DND-41 (cell line): ENCODE results near the gene RPUSD1.

Source experiments
- ATAC-seq: fragments of 200-7000 bp; cut with Tn5 transposase; 3 replicates; pipeline ENCODE4 v1.9.1; 2021; ENCODE audit warnings: low read depth; ENCODE audit not compliant: insufficient read depth
- DNase-seq: peaks from one replicate; pipeline ENCODE4 v3.0.0-alpha.2; 2020
- H2AFZ ChIP-seq: 2 replicates; pipeline ENCODE4 v1.6.0; 2012; ENCODE audit warnings: low read depth, low read length
- H3K27ac ChIP-seq: 2 replicates; pipeline ENCODE4 v1.5.1; 2012; ENCODE audit warnings: low read length, inconsistent platforms
- H3K27me3 ChIP-seq: fragments of 200-600 bp; sonication (generic); 2 replicates; pipeline ENCODE4 v1.6.0; 2012; ENCODE audit warnings: low read length, mild to moderate bottlenecking, inconsistent platforms; ENCODE audit not compliant: insufficient read depth, poor library complexity
- H3K36me3 ChIP-seq: 2 replicates; pipeline ENCODE4 v1.5.1; 2012; ENCODE audit warnings: low read length, inconsistent platforms; ENCODE audit not compliant: insufficient read depth
- H3K4me1 ChIP-seq: 2 replicates; pipeline ENCODE4 v1.5.1; 2012; ENCODE audit warnings: mild to moderate bottlenecking, low read length; ENCODE audit not compliant: insufficient read depth
- H3K4me2 ChIP-seq: 2 replicates; pipeline ENCODE4 v1.6.0; 2012; ENCODE audit warnings: mild to moderate bottlenecking, moderate library complexity, low read length, inconsistent platforms; ENCODE audit not compliant: insufficient read depth
- H3K4me3 ChIP-seq, 2 experiments: fragments of 200-600 bp in 1 of 2; shearing (Covaris generic) in 1 of 2; 2 replicates each; pipeline ENCODE4 v1.5.1; 2012 to 2016; ENCODE audit warnings: inconsistent platforms in 2 of 2, low read length in 2 of 2, mild to moderate bottlenecking in 2 of 2, low read depth in 1 of 2, moderate library complexity in 1 of 2
- H3K79me2 ChIP-seq: 2 replicates; pipeline ENCODE4 v1.6.0; 2012; ENCODE audit warnings: low read length, inconsistent platforms; ENCODE audit not compliant: insufficient read depth
- H3K9ac ChIP-seq: 2 replicates; pipeline ENCODE4 v1.6.0; 2012; ENCODE audit warnings: low read depth, mild to moderate bottlenecking, inconsistent platforms, low read length, moderate library complexity
- H3K9me3 ChIP-seq: 2 replicates; pipeline ENCODE4 v1.5.1; 2012; ENCODE audit warnings: low read length, moderate library complexity, mild to moderate bottlenecking, inconsistent platforms; ENCODE audit not compliant: insufficient read depth, severe bottlenecking
- H4K20me1 ChIP-seq: 2 replicates; pipeline ENCODE4 v1.6.0; 2012; ENCODE audit warnings: low read length; ENCODE audit not compliant: insufficient read depth
- EZH2 ChIP-seq: IDR thresholded peaks from 3 replicates; pipeline ENCODE4 v1.6.1; 2012; ENCODE audit warnings: borderline replicate concordance, low read depth, mild to moderate bottlenecking, moderate library complexity, low read length, inconsistent platforms; ENCODE audit not compliant: severe bottlenecking
- TF ChIP-seq, protein P1 (sequence below): IDR thresholded peaks from 2 replicates; pipeline ENCODE4 v1.5.1; 2012; ENCODE audit warnings: borderline replicate concordance, low read length, moderate library complexity, mild to moderate bottlenecking; ENCODE audit not compliant: poor library complexity, severe bottlenecking; ENCODE audit errors: extremely low read depth

Gene RPUSD1

GRCh38 chr16:818592-818991, 30.4 kb upstream of the RPUSD1 start:
- Histone ChIP-seq H3K79me2 (no peaks in the 10 kb centered on the region), H3K27ac (no peak overlapping the region), H3K4me1 (no peaks in the 10 kb centered on the region)

DNA sequence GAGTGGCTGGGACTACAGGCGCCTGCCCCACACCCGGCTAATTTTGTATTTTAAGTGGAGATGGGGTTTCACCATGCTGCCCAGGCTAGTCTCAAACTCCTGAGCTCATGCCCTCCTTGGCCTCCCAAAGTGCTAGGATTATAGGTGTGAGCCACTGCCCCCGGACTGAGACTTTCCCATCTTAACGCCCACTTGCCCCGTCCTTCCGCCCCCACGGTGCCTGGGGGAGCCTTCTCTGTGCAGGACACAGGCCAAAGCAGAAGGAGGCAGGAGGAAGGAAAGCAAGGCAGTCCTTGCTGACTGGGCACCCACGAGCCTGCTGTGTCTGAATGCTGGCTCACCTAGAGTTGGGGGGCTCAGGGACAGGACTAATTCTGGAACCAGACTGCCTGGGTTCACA, 30.0 kb upstream of the RPUSD1 start:
- no peaks in the 10 kb centered on the region for H3K36me3 ChIP-seq
- no peak overlapping the region for H3K27ac ChIP-seq
- no peak overlapping the region for H3K4me3 ChIP-seq
- H3K4me1 ChIP-seq, result no peaks in the 10 kb centered on the region
- H2AFZ ChIP-seq, result no peak overlapping the region
- no peak for ATAC-seq
- no peaks in the 10 kb centered on the region for H3K79me2 ChIP-seq
- DNase-seq, result no peak
- H4K20me1 ChIP-seq, result no peaks in the 10 kb centered on the region
- H3K27me3 ChIP-seq, result no peaks in the 10 kb centered on the region
- H3K4me2 ChIP-seq, result no peak overlapping the region
- TF ChIP-seq EZH2, result no peak
- TF ChIP-seq, protein P1, sequence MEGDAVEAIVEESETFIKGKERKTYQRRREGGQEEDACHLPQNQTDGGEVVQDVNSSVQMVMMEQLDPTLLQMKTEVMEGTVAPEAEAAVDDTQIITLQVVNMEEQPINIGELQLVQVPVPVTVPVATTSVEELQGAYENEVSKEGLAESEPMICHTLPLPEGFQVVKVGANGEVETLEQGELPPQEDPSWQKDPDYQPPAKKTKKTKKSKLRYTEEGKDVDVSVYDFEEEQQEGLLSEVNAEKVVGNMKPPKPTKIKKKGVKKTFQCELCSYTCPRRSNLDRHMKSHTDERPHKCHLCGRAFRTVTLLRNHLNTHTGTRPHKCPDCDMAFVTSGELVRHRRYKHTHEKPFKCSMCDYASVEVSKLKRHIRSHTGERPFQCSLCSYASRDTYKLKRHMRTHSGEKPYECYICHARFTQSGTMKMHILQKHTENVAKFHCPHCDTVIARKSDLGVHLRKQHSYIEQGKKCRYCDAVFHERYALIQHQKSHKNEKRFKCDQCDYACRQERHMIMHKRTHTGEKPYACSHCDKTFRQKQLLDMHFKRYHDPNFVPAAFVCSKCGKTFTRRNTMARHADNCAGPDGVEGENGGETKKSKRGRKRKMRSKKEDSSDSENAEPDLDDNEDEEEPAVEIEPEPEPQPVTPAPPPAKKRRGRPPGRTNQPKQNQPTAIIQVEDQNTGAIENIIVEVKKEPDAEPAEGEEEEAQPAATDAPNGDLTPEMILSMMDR, result no peak
- no peaks in the 10 kb centered on the region for H3K9me3 ChIP-seq
- H3K9ac ChIP-seq, result no peak overlapping the region

More at GRCh38 chr16:818592-818991, 30.4 kb upstream of the RPUSD1 start:
- Histone ChIP-seq H2AFZ (no peak overlapping the region), H3K4me2 (no peak overlapping the region), H3K9me3 (no peaks in the 10 kb centered on the region), H3K4me3 (no peak overlapping the region), H3K27me3 (no peaks in the 10 kb centered on the region), H4K20me1 (no peaks in the 10 kb centered on the region), H3K36me3 (no peaks in the 10 kb centered on the region), H3K9ac (no peak overlapping the region)
- no peak for TF ChIP-seq EZH2
- TF ChIP-seq, protein P1, result no peak
- ATAC-seq, result no peak
- DNase-seq, result no peak

GRCh38 chr16:817001-817906, 29.1 kb upstream of the RPUSD1 start:
- no peaks in the 10 kb centered on the region for H3K9me3 ChIP-seq
- no peaks in the 10 kb centered on the region for H4K20me1 ChIP-seq
- no peak overlapping the region for H3K27ac ChIP-seq
- DNase-seq (no peak), ATAC-seq (no peak)
- H3K4me3 ChIP-seq, result no peak overlapping the region
- no peak overlapping the region for H2AFZ ChIP-seq
- H3K4me2 ChIP-seq, result no peak overlapping the region
- no peak for TF ChIP-seq EZH2
- TF ChIP-seq, protein P1, result no peak
- no peaks in the 10 kb centered on the region for H3K4me1 ChIP-seq
- H3K27me3 ChIP-seq, result no peaks in the 10 kb centered on the region
- H3K79me2 ChIP-seq, result no peaks in the 10 kb centered on the region
- H3K9ac ChIP-seq, result no peak overlapping the region
- no peaks in the 10 kb centered on the region for H3K36me3 ChIP-seq
